Ramos (cell line): ENCODE results near the gene TOP2A.
"Not testable (repeated sequence)": the region's sequence is repeated elsewhere in the genome, so short reads cannot be mapped to it uniquely, and the experiment has no call there.

Experiments used
- in situ Hi-C: fragments of 300-500 bp; cut with MboI; formaldehyde crosslinking; loops from one replicate; pipeline ENCODE4 v1.14.3; 2022; ENCODE audit warnings: low sequenced_read_pairs; ENCODE audit not compliant: unreplicated experiment

TOP2A gene

DNA sequence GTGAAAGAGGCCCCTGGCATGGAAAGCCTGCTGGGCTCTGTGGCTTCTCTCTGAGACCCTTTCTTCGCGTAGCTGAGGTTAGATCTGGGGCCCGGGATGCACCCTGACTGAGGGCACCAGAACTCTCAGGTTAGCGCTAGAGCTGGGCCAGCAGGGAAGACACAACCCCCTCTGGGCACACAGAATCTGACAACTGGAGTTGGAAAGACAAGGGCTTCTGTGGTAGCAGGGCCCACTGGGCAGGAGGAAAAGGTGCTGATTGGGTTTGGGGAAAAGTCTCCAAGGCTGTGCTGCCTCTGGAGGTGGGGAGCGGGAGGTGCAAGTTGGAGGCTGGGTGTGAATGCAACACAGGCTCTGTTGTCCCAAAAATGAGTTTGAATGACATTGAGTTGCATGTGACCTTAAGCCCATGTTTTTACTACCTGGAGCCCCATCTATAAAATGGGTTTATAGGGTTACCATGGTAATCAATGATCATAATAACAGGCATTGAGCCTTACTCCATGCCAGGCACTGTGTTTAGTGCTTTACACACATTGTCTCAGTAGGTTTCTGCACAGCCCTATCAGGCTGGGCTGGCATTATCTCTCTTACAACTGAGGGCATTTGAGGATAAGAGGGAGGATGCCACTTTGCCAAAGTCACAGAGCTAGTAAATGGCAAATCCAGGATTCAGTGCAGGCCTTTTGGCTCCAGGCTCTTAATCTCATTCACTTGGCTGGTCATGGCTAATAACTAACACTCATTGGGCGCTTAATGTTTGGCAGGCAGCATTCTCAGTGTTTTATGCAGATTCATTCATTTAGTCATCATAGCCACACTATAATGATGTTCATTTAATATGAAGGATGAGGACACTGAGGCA lies 16.1 kb upstream of the TOP2A start:
- in situ Hi-C loops: loop anchor here (10.0 kb wide), 1 partner anchor 101 kb away; no protein-coding TSS in a partner anchor

DNA sequence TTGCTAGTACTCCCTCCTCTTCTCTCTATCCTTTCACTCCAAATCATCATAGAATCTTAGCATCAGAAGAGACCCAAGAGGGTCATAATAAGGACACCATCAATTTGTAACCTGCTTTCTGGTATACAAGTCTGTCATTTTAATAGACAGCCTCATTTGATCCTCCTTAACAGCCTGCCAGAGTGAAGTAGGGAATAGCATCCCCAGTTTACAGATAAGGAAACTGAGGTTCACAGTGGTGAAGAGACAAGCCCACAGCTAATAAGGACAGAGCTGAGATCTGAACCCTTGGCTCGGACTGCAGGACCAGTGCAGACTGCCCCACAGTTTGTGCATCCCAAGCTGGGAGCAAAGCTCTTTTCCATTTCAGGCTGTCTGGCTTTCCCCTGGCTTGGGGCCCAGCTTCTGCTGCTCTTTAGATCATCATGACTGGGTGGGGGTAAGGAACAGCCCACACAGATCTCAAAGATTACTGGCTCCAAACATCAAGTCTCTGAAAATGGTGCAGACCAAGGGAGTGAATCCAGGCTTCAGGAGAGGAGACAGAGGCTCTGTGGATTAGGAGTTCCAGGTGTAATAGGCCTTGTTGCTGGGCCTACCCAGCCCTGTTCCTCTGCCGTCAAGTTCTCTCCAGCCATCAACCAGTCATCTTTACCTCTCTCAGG lies 15.3 kb upstream of the TOP2A start:
- in situ Hi-C loops: loop anchor here (10.0 kb wide), 1 partner anchor 102 kb away; no protein-coding TSS in a partner anchor

- in situ Hi-C loops: loop anchor here (10.0 kb wide), 1 partner anchor 104 kb away; no protein-coding TSS in a partner anchor
Measured at GRCh38 chr17:40431231-40431602, 13.5 kb upstream of the TOP2A start.

GRCh38 chr17:40430272-40431230 lies 12.9 kb upstream of the TOP2A start:
- in situ Hi-C loops: loop anchor here (10.0 kb wide), 1 partner anchor 104 kb away; no protein-coding TSS in a partner anchor

DNA sequence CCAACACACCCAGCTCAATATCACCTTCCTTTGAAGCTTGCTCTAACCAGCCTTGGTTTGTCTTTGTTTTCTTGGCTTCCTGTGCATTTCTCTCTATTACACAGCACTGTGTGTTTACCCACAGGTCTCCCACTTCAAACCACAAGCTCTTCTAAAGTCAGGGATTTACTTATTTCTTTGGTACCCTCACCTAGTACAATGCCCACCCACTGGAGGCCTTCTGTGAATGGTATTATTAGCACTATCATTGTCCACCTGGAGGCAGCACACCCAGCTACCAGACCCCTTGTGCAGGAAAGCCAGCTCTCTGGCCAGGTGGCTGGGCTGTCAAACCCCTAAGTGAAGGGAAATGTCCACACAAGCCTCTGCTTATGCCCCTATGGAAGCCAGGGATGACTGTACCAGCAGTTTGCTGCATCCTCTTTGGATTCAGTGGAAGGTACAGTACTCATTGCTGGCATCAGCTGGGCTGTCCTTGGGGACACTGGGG lies 9.4 kb upstream of the TOP2A start:
- in situ Hi-C loops: no loop called here

DNA sequence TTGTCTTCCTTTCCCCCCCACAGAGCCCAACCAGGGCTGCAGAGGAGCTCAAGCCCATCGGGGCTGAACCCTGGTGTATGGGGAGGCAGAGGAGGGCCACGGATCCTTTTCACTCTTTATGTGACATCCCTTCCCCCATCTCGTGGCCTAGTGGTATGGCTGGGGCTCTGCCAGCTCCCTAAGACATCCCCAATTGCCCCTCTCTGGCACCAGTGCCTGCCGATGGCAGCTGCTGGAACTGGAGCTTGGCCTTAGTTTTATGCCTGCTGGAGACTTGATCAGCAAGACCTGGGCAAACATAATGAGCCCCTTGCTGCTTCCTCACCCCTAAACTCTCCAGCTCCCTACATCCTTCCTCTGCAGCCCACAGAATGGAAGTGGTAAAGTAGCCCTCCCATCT lies 8.0 kb upstream of the TOP2A start:
- in situ Hi-C loops: no loop called here

DNA sequence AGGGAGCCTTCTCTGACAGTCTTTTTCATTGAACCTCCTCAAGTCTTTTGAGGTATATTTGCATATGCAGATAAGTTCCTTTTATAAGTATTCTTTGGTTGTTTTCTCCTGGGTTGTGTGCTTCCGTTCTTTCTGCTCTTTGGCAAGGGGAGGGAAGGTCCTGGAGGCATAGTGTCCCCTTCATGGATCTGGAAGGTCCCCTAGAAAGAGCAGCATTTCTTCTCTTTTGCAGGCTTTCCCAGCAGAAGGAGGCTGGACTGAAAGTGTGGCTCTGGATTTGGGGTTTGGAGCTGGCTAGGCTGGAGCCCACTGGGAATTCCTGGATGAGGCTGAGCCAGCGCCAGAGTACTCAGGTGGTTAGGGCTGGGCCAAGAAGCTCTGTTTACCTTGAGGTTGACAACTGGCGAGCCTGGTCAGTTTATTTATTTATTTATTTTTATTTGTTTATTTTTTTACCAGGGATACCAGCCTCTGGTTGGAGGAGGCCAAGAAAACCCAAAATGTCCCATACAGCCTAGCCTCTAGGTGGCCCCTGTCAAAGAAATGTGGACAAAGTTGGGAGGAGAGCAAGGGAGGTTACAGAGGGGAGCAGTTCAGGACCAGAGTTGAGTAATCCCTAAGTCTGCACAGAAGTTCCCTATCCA lies 5.4 kb upstream of the TOP2A start:
- in situ Hi-C loops: no loop called here

DNA sequence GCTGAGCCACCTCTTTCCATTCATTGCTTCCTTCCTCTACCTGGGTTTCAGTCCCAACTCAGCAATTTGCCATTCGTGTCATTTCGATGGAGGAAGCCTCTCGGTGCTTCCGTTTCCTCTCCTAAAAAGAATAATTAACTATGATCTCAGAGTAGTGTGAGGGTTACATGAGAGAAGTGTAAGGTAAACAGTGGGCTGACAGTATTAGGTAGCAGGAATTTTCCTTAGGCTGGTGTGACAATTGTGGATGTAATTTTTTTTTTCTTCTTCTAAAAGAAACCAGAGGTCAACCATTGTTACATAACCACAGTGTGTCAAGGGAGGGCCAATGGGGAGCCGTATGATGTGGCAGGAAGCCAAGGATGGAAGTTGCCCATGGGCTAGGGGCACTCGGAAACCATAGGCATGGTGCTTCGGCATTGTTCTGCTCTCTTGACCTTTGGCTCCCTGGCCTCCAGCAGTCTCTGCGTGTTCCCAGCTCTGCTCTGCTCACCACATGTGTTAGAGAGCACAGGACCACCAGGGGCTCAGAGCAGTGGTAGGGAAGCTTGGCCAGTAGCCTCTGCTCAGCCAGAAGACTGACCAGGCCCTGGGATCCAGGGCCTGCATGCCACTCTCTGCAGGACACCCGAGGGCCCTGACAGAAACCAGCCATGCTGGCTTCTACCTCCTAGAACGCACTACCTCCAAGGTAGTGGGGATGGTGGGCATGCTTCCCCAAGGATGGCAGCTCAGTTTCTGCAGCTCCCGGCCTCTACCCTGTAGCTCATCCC lies 2.0 kb upstream of the TOP2A start:
- in situ Hi-C loops: no loop called here

- in situ Hi-C loops: no loop called here
Measured at GRCh38 chr17:40418428-40418706, 671 bp upstream of the TOP2A start.

DNA sequence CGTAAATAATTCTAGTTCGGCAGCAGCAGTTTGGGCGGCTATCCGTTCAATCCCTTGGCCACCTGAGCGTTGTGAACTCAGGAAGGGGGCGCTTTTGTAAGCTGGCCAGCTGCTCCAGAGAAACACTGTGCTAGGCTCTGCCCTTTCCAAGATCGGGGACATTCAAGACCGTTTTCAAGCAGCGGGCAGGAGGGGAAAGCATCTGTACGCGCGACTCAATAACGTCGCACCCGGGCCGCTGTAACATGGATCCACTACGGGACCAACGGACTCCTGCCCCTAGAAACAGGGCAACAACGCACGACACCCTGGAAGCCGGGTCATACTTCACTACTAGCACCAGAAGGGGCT lies 463 bp downstream of the TOP2A start:
- in situ Hi-C loops: no loop called here

DNA sequence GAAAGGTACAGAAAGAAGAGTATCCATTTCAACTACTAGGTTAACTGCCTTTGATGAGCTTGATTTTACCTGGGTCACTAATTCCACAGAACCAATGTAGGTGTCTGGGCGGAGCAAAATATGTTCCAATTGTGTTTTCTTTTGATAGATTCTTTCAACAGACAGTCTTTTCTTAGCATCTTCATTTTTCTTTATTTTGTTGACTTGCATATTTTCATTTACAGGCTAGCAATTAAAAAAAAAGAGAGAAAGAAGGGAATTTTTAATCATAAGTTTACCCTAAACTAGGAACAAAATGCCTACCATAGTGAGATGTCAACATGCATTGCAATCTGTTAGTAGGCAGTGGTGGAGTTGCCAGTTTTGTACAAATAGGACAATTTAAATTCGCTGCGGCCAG lies 1.0 kb downstream of the TOP2A start:
- in situ Hi-C loops: no loop called here

DNA sequence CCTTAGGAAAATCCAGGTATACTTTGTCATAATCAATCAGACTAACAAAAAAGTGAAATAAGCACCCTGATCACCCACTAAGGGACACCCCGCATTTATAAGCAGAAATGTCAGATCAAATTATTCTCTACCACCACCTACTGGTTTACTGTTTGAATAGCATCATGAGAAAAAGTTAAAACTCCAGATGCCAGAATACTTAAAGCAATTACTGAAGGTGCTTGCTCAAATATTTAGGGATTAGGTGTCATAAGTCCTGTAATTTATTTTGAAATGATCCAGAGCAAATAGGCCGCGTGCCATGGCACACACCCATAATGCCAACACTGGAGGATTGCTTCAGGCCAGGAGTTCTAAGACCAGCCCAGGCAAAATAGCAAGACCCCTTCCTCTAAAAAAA lies 2.3 kb downstream of the TOP2A start:
- in situ Hi-C loops: no loop called here

DNA sequence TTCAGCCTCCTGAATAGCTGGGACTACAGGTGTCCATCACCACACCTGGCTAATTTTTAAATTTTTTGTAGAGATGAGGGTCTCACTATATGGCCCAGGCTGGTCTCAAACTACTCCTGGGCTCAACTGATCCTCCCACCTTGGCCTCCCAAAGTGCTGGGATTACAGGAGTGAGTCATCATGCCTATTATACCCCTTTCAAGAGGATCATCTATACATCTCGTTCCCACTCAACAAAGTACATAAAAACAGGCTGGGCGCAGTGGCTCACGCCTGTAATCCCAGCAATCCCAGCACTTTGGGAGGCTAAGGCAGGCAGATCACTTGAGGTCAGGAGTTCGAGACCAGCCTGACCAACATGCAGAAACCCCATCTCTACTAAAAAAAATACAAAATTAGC lies 3.4 kb downstream of the TOP2A start:
- in situ Hi-C loops: not testable (repeated sequence)

DNA sequence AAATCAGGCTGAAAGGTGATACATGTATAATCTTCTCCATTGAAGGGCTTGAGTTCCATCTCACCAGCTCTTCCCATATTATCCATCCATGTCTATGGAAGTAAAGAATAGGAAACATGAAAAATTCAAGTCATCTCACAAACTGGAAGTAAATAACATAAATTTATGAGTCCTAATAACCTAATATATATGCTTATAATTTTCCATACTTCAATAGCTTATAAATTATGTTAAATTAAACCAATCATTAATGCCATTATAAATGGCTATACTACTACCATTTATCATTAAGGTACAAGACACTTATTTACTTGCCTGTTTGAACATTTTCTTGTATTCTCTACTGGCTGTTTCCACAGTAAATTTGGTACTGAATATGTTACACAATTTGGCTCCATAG lies 4.8 kb downstream of the TOP2A start:
- in situ Hi-C loops: no loop called here

GRCh38 chr17:40411821-40412220 lies 5.9 kb downstream of the TOP2A start:
- in situ Hi-C loops: no loop called here

DNA sequence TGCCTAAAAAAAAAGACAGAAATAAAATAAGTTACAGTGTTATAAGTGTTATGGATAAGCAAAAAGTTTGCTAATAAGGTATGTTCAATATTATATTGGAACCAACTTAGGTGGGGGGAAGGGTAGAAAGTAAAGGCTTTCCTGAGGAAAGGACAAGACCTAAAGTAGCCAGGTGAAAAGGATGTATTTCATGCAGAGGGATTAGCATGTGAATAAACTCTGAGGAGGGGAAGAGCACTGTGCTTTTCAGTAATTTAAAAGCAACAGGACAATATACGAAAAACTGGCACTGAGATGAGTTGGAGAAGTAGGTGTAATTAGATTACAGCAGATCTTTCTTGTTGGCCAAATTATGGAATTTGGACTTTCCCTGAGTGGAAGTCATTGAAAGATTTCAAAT lies 7.6 kb downstream of the TOP2A start:
- in situ Hi-C loops: no loop called here

GRCh38 chr17:40409540-40409939 lies 8.2 kb downstream of the TOP2A start:
- in situ Hi-C loops: not testable (repeated sequence)

GRCh38 chr17:40407460-40407859 lies 10.2 kb downstream of the TOP2A start:
- in situ Hi-C loops: no loop called here

GRCh38 chr17:40404003-40404402 lies 13.7 kb downstream of the TOP2A start:
- in situ Hi-C loops: no loop called here
